NB4 (cell line): ENCODE measurements around the gene IL3.

Source experiments
- MAX ChIP-seq: IDR thresholded peaks from 2 replicates; pipeline ENCODE4 v1.6.1; 2011; ENCODE audit warnings: low read depth, low read length
- MYC ChIP-seq: IDR thresholded peaks from 2 replicates; pipeline ENCODE4 v1.6.1; 2011; ENCODE audit warnings: low read depth, low read length
- POLR2A ChIP-seq: IDR thresholded peaks from 2 replicates; pipeline ENCODE4 v1.6.1; 2011; ENCODE audit warnings: mild to moderate bottlenecking; ENCODE audit not compliant: insufficient read length; ENCODE audit errors: extremely low read depth
- TF ChIP-seq, protein P1 (sequence below): IDR thresholded peaks from one replicate; pipeline ENCODE4 v1.5.1; 2012; ENCODE audit warnings: low read depth, low read length

- TF ChIP-seq MYC (no peak), POLR2A (no peak), MAX (no peak)
- TF ChIP-seq, protein P1, sequence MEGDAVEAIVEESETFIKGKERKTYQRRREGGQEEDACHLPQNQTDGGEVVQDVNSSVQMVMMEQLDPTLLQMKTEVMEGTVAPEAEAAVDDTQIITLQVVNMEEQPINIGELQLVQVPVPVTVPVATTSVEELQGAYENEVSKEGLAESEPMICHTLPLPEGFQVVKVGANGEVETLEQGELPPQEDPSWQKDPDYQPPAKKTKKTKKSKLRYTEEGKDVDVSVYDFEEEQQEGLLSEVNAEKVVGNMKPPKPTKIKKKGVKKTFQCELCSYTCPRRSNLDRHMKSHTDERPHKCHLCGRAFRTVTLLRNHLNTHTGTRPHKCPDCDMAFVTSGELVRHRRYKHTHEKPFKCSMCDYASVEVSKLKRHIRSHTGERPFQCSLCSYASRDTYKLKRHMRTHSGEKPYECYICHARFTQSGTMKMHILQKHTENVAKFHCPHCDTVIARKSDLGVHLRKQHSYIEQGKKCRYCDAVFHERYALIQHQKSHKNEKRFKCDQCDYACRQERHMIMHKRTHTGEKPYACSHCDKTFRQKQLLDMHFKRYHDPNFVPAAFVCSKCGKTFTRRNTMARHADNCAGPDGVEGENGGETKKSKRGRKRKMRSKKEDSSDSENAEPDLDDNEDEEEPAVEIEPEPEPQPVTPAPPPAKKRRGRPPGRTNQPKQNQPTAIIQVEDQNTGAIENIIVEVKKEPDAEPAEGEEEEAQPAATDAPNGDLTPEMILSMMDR: no peak
Measured at GRCh38 chr5:132099076-132099748, 38.8 kb downstream of the IL3 start.
